ENCODE data around the gene SLC25A26.

The SLC25A26 gene

DNA sequence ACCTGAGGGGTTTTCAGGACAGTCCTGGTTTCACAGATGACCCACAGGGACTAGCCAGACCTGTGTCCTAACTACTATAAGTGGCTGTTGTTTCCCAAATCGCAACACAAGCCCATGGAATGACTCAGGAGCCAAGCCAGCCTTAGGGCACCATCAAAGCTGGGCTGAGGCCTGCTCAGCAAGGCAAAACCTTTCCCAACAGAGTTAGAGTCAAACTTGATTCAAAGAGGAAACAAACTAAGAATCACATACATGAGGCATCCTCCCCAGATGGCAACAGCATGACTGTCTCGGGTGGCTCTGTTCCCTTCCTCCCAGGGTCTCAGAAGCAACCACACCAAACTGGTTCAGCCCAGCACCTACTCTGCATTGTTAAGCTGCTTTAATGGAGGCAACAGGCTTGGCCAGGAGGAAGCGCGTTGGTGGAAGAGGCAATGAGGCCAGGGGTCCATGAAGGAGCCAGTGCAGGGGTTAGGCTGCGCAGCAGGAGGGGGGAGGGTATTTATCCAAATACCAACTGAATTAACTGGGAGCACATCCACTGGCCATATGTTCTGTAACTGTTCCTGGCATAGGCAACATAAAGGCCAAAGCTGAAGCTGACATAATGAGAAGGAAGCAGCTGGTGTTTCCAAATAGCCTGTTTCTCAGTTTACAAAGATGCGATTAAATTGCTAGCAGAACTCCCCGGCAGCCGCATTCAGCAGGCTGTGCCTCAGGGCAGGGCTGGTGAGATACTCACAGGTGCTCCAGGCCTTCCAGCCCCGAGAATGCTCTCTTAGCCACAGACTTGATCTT, 177.6 kb downstream of the SLC25A26 start:
- no peak for DNase-seq

DNA sequence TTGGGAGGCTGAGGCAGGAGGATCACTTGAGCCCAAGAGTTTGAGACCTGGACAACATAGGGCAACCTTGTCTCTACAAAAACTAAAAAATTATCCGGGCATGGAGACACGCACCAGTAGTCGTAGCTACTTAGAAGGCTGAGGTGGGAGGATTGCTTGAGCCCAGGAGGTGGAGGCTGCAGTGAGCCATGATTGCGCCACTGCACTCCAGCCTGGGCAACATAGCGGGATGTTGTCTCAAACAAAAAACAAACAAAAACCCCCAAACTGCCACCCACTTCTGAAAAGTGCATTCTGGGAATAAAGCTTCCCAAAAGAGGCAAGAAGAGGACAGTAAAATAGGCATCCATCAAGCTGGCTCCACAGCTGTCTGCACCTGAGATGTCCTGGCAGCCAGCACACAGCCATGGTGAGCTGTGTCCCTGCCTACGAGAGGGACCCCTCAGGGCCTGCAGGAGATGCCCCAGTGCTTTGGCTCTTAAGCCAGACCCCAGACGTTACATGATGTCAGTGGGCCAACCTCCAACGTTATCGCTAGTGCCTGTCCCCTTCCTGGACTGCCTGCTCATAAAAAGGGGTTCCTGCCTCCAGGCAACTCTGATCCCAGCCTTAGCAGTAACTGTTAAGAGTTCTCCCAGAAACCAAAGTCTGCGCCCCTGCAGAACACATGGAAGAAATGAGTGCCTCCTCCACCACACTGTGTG, 178.9 kb downstream of the SLC25A26 start:
- DNase-seq, result no peak

DNA sequence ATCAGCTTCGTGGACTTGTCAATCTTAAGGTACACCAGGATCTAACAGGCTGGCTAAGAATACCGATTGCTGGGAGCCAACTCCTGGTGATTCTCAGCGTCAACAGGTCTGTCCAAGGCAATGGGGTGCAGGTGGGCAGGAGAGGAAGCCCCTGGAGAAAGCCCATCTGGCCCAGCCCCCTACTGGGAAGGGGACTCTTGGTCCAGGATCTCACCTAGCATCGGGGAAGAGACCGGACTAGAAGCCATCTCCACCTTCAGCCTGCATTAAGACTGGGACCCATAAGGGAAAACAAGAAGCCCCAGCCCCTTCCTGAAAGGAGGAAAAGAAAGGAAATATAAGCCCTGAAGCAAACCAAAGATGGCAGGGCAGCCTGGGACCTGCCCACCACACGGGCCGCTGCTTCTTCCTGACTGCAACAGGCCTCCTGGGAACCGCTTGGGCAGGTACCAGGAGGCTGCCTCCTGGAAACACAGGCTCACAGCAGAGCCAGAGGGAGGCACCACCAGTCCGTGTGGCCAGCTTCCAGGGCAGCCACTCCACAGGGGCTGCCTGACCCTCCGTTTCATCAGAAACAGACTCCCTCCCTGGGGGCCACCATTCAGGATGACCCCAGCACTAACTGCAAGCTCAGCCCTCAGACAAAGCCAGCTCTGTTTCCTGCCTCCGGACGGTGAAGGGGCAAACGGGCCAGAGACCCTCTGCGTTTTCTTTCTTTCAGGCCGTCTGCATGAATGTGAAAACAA, 179.8 kb downstream of the SLC25A26 start:
- DNase-seq, result no peak

DNA sequence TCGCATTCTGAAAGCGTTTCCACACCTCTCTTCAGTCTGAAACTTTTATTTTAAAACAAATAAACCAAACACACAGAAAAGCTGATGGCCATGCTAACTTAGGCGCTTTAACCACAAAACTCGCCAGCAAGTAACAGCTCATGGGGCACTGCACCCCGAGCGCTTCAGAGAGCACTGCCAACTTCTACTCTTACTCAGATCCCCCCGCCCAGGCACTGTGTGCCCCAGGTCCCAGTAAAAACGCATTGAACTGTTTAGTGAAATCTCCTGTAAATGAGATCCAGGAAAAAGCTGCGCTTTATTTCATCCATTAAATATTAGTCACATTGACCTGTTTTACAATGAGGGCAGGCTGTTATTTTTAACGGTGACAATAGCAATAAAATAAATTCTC, 180.4 kb downstream of the SLC25A26 start:
- no peak for DNase-seq

DNA sequence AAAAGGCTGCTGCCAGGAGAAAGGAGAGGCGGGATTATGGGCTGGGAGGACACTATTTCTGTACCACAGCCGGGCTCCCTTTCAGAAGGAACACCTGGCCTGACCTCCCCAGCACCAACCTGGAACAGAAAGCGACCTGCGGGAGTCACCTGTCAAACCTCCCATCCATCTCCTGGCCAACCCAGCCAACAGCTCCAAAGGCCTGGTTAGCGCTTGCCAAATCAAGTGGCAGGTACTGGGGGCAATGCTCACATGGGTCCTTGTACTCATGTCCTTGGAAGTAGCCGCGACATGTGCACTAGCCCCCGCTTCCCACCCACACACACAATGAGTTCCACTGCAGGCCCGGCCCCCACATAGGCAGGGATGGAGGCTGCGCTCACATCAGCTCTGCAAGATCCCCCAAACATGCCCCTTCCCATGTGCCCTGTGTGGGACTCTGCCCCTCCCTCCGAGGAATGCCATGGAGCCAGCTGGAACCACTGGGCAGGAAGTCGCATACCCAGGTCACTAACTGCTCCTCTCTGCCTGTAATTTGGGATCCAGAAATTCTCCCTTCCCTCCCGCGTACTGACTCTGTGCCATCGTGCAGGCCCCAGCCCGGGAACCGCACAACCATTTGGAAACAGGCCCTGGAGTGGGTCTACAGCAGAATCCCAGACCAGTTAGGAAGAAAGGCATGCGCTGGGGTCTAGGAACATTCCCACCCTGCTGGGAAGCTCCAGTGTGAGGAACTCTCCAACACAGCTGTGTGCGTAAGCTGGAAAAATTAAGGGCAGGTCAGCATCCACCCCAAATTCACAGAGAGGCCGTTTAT, 181.1 kb downstream of the SLC25A26 start:
- no peak for DNase-seq

DNA sequence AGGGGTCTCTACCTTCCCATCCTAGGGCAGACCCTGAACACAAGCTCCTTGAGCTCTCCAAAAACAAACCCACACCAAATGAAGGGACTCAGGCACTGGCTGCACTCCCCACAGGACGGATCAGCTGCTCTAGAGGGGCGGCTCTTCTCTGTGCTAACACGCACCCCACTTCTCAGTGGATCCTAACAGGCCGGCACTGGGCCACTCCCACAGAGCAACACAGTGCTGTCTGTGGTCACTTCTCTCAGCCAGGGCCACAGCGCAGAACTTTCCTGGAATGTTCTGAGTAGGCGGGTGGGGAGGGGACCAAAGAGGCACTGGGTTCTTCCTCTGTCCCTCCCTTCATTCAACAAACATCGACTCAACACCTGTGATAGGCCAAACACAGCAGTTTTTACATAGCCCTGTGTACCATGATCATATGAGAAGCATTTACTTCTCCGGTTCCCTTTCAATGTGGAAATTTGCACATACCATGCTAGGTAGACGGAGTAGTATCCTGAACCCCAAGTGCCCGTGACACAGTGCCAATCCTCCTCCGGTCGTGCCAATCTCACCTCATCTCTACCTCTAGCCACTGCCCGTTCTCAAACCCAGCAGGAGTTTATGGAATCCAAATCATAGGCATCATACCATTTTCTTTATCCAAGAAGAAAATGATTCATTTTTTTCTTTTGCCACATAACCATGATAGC, 181.9 kb downstream of the SLC25A26 start:
- DNase-seq, result no peak

DNA sequence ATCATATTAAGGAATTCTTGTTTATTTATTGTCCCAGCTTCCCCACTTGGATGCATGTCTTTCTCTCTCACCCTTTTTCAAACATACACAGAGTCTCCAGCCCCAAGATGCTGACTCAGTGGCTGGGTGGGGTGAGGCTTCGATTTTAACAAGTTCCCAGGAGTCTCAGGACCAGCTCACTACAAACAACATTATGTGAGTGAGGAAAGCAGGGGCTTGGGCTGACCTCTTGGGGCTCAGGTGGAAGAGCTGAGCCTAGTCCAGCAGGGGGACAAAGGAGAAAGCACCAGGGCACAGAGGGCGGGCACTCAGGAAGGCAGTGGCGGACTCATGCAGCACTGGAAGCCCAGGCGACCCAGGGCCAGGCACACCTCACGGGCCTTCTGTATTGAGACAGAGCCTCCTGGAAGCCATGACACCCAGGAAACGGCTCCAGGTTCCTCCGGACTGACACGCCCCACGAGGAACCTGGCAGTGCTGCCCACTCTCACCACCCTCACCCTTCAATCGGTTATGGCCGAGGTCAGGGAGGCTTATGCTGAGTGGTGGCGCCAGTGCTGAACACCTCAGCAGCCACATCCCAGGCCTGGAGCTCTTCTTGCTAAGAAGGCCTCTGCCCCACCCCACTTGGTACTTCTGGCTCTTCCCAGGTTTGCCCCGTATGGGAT, 182.7 kb downstream of the SLC25A26 start:
- no peak for DNase-seq

DNA sequence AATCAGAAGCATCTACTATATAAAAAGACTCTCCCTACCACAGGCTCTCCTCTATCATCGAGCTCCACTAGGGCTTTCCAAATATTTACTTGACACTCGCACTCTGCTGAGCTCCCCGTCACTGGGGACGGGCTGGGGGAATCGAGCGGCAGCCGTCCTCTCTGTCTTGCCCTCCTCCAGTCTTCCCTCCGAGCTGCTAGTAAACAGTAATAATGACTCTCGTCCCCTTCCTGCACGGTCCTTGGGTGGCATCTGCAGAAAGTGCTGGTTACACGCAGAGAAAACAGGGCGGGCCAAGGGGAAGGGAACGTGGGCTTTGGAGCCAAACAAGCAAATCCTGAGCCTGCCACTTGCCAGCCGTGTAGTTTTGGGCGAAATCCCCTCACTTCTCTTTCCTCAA, 183.4 kb downstream of the SLC25A26 start:
- no peak for DNase-seq

DNA sequence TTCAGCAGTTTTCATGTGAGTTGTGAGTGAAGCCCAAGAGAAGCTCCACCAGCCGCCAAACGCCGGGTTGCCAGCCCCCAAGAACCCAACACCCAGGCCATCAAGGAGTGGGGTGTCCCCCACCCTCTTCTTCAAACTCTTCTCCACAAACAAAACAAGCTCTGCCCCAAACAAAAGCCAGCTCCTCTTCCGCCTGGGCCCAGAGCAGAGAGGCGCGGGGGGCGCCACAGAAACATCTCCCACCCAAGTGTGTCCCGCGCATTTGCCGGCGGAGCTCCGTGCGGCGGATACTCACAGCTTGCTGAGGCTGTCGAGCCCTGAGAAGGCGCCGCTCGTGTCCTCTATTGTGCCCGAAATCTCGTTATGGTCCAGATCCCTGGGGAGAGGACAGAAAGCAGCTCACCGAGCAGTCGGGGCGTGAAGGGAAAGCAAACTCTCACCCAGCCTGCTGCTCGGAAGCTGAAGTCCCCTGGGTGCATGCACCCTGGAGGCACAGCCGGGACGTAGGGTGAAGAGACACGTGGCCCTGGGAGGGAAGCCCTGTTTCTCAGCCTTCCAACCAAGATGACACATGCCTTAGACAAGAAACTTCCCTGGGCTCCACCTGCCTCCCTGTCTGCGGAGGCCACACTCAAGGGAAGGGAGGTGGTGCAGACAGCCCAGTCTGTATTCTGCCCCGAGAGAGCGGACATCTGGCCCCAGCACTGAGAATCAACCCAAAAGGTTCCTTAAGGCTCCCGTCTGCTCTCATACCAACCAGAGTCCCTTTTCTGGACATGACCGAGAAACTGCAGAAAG, 184.3 kb downstream of the SLC25A26 start:
- DNase-seq, result no peak

DNA sequence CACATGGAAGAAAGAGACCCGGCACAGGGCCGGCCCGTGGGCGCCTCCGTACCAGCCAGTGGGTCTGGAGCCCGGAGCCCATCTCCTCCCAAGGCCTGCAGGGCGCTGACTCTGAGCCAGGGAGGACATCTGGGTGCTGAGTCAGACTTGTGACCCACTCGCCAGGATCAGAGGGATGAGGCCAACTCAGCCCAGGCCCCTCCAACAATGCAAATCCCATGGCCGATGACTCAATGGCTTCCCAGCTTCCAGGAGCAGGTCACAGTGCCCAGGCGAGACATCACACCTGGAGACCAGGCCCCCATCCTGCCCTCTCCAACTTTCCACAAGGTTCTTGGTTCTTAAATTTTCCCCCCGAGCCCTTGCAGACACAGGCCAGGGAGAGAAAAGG, 184.9 kb downstream of the SLC25A26 start:
- DNase-seq, result no peak

DNA sequence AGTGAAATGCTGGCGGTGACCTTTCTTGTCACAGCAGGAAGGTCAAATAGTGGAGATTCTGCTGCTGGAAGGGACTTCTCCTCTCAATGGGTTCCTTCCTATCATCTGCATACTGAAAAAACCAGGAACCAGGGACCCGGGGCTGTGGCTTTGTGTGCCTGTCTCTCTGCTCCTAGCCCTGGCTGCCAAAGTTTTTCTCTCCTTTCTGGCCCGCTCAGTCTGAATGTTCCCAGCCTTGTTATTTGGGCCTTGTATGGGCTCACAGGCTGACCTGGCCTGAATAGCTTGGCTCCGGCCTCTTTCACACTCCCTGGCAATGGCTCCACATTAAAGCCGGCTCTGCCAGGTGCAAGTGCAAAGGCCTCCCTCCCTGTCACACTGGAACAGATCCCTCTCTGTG, 185.4 kb downstream of the SLC25A26 start:
- DNase-seq, result no peak

DNA sequence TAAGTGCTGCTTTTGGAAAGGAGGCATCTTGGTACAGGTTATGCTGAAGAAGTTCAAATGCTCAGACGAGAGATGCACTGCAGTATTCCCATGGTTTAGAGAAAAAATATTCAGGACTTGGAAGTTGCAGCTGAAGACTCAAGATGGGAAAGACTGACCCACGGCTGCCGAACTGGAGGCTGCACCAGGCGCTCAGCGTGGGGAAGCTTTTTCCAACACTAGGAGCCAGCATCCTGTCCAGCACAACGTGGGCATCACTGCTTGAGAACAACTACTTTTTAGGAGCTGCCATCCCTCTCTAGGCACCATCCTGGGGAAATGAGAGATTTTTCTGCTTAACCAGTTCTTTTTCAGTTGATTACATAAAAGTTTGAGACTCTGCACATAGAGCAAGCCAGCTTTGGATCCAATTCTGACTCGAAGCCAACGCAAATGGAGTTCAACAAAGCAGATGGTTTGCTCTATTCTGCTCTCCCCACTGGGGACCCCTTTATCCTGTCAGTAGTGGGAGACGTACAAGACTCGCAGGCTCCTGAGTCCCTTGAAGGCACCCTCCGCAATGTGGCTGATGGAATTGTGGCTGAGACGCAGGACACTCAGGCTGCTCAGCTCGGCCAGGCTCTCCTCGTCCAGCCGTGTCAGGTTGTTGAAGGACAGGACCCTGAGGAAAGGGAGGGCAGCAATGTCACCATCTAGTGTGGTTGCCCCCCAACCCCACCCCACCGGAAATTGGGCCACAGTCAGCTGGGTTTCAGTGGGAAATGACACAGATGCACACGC, 186.2 kb downstream of the SLC25A26 start:
- no peak for DNase-seq

DNA sequence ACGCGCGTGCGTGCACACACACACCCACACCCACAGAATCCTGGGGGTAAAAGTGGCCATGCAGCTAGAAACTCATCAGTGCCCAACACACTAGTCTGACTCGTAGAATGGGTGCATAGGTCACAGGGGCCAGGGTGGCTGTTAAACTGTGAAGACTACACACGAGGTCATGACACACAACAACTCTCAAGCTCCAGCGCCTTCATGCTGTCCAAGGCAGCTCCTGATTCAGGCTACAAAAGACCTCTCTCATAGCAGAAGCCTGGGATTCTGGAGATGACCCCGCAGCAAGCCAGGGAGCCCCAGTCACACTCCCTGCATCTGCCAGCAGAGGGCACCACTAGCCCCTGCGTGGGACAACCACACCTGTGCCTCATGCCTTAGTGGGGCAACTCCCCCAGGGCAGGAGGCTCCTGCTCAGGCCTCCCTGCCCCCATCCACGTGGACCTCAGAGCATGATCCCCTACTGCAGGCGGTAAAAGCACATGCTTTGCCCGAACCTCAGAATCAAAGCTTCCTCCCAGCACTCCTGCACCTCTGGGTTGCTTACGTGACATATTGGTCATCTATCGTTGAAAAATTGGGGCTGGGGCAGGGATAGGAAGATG, 186.9 kb downstream of the SLC25A26 start:
- peak; percentile 77 for DNase-seq

DNA sequence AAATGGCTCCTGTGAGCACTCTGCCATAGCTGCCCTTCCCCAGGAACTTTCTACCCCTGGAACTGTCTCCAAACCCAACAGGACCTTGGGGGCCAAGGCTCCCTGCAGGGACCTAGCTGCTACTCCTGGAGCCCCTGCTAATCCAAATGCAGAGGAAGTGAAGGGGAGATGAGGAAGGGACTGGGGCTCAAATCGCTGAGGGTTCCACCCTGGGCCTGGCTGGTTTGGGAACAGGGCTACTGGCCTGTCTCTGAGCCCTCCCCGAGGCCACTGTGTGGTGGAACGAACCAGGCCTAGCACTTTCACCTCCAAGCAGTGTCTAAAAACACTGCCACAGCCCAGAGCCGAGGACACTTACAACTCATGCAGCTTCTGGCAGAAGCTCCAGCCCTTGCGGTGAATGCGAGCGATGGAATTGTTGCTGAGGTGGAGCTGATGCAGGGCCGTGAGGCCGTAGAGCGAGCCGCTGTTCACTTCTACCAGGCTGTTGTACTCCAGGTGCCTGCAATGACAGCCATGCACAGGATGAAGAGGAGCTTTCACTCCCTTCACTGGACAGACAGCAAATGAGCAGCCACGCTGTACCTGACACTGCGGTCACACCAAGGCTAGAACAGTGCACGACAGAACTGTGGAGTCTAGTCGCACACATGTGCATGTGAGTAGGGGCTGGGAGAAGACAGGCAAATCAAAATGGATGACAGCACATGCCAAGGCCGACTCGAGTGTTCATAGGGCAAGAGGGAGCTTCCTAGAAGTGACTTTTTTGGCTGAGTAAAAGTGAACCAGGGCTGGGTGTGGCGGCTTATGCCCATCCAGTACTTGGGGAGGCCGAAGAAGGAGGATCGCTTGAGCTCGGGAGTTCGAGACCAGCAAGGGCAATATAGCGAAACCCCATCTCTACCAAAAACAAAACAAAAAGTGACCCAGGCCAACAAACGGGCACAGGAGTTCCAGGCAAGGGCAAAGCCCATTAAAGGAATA, 189.3 kb downstream of the SLC25A26 start:
- DNase-seq, result no peak

DNA sequence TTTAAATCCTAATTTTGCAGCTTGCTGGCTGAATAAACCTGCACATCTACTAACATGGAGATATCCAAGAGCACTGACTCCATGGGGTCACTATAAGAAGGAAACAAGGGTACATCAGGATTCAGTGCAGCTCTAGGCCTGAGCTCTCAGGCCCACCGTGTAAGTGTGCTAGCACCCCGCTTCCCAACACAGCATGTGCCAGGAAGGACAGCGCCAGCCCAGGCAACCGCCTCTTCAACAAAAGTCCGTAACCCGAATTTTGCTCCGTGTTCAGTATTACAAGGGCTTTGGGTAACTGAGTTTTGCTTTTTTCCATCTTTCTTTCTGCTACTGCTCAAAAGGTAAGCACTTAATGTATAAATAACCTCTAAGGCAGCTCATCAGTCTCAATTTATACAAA, 190.2 kb downstream of the SLC25A26 start:
- no peak for DNase-seq

DNA sequence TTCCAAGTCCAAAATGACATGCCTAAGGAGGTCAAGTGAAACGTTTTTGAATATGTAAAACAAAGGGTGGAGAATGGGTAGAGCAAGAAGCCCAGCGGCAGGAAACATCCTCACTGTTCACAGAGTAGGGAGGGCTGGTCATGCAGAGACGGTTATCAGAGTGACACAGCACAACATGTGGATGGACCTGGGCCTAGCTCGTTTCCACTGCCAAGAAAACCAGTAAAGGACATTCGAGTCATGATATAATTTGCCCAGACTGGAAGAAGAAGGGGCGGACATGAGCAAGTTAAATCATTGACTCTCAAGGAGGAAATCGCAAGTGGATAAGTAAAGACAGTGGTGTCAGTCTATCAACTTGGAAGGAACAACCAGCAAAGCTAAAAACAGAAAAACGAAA, 190.7 kb downstream of the SLC25A26 start:
- DNase-seq, result no peak

DNA sequence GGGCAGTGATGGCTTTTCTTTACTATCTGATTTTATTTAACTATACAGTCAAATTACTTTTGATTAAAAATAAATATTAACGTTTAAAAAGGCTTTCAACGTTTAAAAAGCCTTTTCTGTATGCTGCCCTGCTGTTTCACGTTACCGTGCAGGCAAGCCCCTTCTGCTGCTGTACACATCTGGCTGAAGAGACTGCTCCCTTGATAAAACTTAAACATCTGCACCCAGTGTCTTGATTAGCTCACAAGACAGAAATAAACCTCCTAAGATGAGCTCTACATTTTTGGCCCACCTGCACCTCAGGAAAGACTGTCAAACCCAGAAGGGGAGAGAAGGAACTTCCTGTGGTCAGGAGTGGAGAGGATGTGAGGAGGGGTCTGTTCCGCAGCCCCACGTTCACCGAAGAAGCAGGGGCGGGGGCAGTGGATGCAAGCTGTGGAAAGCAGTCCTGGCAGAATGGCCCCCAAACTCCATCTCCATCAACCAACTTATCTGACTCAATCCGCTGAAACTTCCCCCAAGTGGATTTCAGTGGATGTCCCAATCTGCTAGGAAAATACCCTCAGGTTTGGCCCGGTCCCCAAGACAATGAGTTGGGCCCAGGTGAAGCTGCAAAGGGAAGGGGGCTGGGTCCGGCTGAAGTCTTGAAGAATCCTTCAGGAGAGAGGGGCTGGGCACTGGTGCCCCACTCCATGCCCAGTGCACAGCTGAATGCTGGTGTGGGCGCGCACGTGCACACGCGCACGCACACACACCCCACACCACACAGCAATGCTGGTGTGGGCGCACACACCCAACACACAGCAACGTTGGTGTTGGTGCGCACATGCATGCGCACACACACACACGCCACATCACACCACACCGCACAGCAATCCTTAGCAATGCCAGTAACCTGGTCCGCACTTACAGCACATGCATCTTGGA, 191.4 kb downstream of the SLC25A26 start:
- no peak for DNase-seq
